ENCODE results near the gene MRPS30. TPM values are rescaled to one million over a fixed set of nuclear protein-coding genes. Genes with fewer than 3 reads are reported as not detected.

The MRPS30 gene
- polyA plus RNA-seq, 1 donor from 2014 or later = 52.5 TPM

GRCh38 chr5:44860267-44860666, 51.5 kb downstream of the MRPS30 start:
- H3K27me3 ChIP-seq (ENCODE audit: insufficient read depth, low read depth, low read length) = no peaks in the 10 kb centered on the region
- H3K4me3 ChIP-seq (ENCODE audit: low read length) = no peak overlapping the region
- H3K27ac ChIP-seq (ENCODE audit: low read length) = no peak overlapping the region
- no peak for TF ChIP-seq EP300 (conservative IDR thresholded peaks at IDR 0.05; ENCODE audit: poor library complexity, severe bottlenecking)
- no peak for TF ChIP-seq POLR2AphosphoS5 (IDR thresholded peaks at IDR 0.05)
- TF ChIP-seq EZH2 (IDR thresholded peaks at IDR 0.05; ENCODE audit: borderline replicate concordance, insufficient read depth, low read length, poor library complexity, severe bottlenecking) = no peak
- H3K36me3 ChIP-seq (ENCODE audit: insufficient read depth, low read length) = no peaks in the 10 kb centered on the region
- no peaks in the 10 kb centered on the region for H3K9me2 ChIP-seq (ENCODE audit: insufficient read depth, low read length)
- no peaks in the 10 kb centered on the region for H4K20me1 ChIP-seq (ENCODE audit: insufficient read depth)
- H3K9me3 ChIP-seq (ENCODE audit: low read length) = no peaks in the 10 kb centered on the region
- H3K79me2 ChIP-seq (replicated peaks; ENCODE audit: insufficient read depth, low read length) = no peaks in the 10 kb centered on the region
- H2AFZ ChIP-seq (ENCODE audit: low read depth, low read length) = no peak overlapping the region
- no peak overlapping the region for H3K4me2 ChIP-seq (ENCODE audit: low read length)
- no peaks in the 10 kb centered on the region for H3F3A ChIP-seq (ENCODE audit: insufficient read depth, low read length, poor library complexity, severe bottlenecking)
- H3K9ac ChIP-seq (ENCODE audit: low read length) = no peak overlapping the region

GRCh38 chr5:44862808-44863207, 54.1 kb downstream of the MRPS30 start:
- no peaks in the 10 kb centered on the region for H3K36me3 ChIP-seq (ENCODE audit: insufficient read depth, low read length)
- H3K27ac ChIP-seq (ENCODE audit: low read length) = no peak overlapping the region
- H3K4me3 ChIP-seq (ENCODE audit: low read length) = no peak overlapping the region
- no peaks in the 10 kb centered on the region for H3K27me3 ChIP-seq (ENCODE audit: insufficient read depth, low read depth, low read length)
- no peak overlapping the region for H2AFZ ChIP-seq (ENCODE audit: low read depth, low read length)
- no peaks in the 10 kb centered on the region for H3K79me2 ChIP-seq (replicated peaks; ENCODE audit: insufficient read depth, low read length)
- H3K9me2 ChIP-seq (ENCODE audit: insufficient read depth, low read length) = no peaks in the 10 kb centered on the region
- no peaks in the 10 kb centered on the region for H3K9me3 ChIP-seq (ENCODE audit: low read length)
- H3K4me2 ChIP-seq (ENCODE audit: low read length) = no peak overlapping the region
- TF ChIP-seq SMC3 (conservative IDR thresholded peaks at IDR 0.05; ENCODE audit: poor library complexity) (peak; percentile 86), TAF1 (IDR thresholded peaks at IDR 0.05; ENCODE audit: low read depth) (no peak), RAD21 (conservative IDR thresholded peaks at IDR 0.05) (peak; percentile 81), POLR2AphosphoS5 (IDR thresholded peaks at IDR 0.05) (no peak), CTCF (IDR thresholded peaks at IDR 0.05; ENCODE audit: poor library complexity, severe bottlenecking) (peak; percentile 75), EP300 (conservative IDR thresholded peaks at IDR 0.05; ENCODE audit: poor library complexity, severe bottlenecking) (no peak)
- H3K9ac ChIP-seq (ENCODE audit: low read length) = no peak overlapping the region
- H3F3A ChIP-seq (ENCODE audit: insufficient read depth, low read length, poor library complexity, severe bottlenecking) = no peaks in the 10 kb centered on the region
- H4K20me1 ChIP-seq (ENCODE audit: insufficient read depth) = no peaks in the 10 kb centered on the region
